ENCODE results near the gene ZNF514. TPM values are rescaled to one million over a fixed set of nuclear protein-coding genes. Genes with fewer than 3 reads are reported as not detected.
A peak's percentile ranks its signal among the peaks of the same experiment; 100 is the strongest.

Gene ZNF514
- total RNA-seq: 19.8 TPM
- long read RNA-seq, full-length matches to known transcripts: 2 of 7 reads
- long read RNA-seq, partial matches to known transcripts: 0 of 7 reads
- long read RNA-seq, other reads (novel, unspliced or antisense): 5 of 7 reads

- H3K4me3 ChIP-seq: peak within 1 kb of the TSS; percentile 74
- ATAC-seq (peak; percentile 95), DNase-seq (peak; percentile 93)
- no peaks in the 10 kb centered on the region for H3K9me3 ChIP-seq
- H3K27me3 ChIP-seq: no peaks in the 10 kb centered on the region
- H3K4me1 ChIP-seq: peaks cover 14% of the 10 kb centered on the region
- peak within 1 kb of the TSS; percentile 80 for H3K27ac ChIP-seq
- intact Hi-C loops (cut with DNase I): no loop called here
- TF ChIP-seq CTCF (IDR thresholded peaks at IDR 0.05): no peak
- H3K36me3 ChIP-seq: peaks cover 10% of the 10 kb centered on the region
Measured at GRCh38 chr2:95159690-95160449, at the start of gene ZNF514. ZNF514 (minus strand) TSS chr2:95159848; CDS start chr2:95153253, 6,595 bp downstream.

- DNase-seq: no peak
- intact Hi-C loops (cut with DNase I): no loop called here
- no peak for ATAC-seq
- H3K27me3 ChIP-seq: no peaks in the 10 kb centered on the region
- peak overlapping the region; percentile 83 for H3K4me3 ChIP-seq
- H3K27ac ChIP-seq: no peak overlapping the region
- H3K36me3 ChIP-seq: peaks cover 17% of the 10 kb centered on the region
- no peak for TF ChIP-seq CTCF (IDR thresholded peaks at IDR 0.05)
- peaks cover 15% of the 10 kb centered on the region for H3K9me3 ChIP-seq
- H3K4me1 ChIP-seq: peaks cover 7% of the 10 kb centered on the region
Measured at GRCh38 chr2:95208106-95208505, 48.5 kb upstream of the ZNF514 start.

GRCh38 chr2:95207111-95207961 lies 47.7 kb upstream of the ZNF514 start, which contains the start of gene ZNF892:
ZNF892 (plus strand) TSS chr2:95207521; CDS start chr2:95207816, 295 bp downstream.
- TF ChIP-seq CTCF (IDR thresholded peaks at IDR 0.05): peak; percentile 37
- Histone ChIP-seq H3K4me3 (peak within 1 kb of the TSS; percentile 83), H3K27me3 (no peaks in the 10 kb centered on the region), H3K27ac (peak within 1 kb of the TSS; percentile 92), H3K9me3 (peaks cover 11% of the 10 kb centered on the region), H3K4me1 (peaks cover 7% of the 10 kb centered on the region), H3K36me3 (peaks cover 9% of the 10 kb centered on the region)
- peak; percentile 99 for ATAC-seq
- intact Hi-C loops (cut with DNase I): no loop called here
- DNase-seq: peak; percentile 96

GRCh38 chr2:95206096-95206495 lies 46.4 kb upstream of the ZNF514 start:
- intact Hi-C loops (cut with DNase I): no loop called here

More at GRCh38 chr2:95206096-95206495, 46.4 kb upstream of the ZNF514 start:
- H3K27me3 ChIP-seq: no peaks in the 10 kb centered on the region
- peaks cover 7% of the 10 kb centered on the region for H3K4me1 ChIP-seq
- peaks cover under 1% of the 10 kb centered on the region for H3K9me3 ChIP-seq
- no peak overlapping the region for H3K4me3 ChIP-seq
- H3K36me3 ChIP-seq: no peaks in the 10 kb centered on the region
- no peak for TF ChIP-seq CTCF (IDR thresholded peaks at IDR 0.05)
- no peak overlapping the region for H3K27ac ChIP-seq
- ATAC-seq (no peak), DNase-seq (no peak)

Measured in upper lobe of right lung (tissue), 1 donor.